ENCODE measurements around the gene SMIM32.
A peak's percentile ranks its signal among the peaks of the same experiment; 100 is the strongest.

The SMIM32 gene

DNA sequence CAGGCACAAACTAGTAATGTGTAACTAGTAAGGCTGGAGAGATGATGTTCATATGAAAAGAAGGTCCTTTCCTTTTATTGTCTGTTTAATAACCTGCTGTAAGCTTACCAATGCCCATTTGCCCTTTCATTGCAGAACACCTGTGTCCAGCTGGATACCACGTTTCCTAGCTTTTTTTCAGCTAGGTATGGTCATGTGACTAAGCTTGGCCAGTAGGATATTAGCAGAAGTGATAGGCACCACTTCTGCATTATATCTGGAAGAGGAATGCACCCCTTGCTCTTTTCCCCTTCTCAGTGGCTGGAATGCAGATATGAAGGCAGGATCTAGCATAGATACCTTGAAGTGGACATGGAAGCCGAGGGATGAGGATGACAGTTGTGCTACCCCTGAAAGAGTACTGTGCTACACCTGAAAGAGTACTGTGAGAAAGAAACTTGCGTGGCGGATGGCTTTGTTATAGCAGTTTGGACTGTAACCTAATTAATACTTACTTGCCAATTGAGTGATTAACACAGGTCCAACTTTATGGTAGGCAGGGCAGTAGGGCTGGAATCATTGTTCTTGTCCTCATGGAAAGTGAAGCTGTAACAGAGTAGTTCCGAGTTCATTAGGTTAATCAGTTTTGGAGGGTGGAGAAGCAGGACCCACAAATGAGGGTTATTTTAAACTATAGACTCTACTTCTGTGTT, 6.8 kb downstream of the SMIM32 start:
- TF ChIP-seq CTCF (IDR thresholded peaks at IDR 0.05; ENCODE audit: extremely low read depth, missing control alignments): no peak
- DNase-seq (ENCODE audit: low spot score): no peak

GRCh38 chr5:136182618-136183017, 10.3 kb downstream of the SMIM32 start:
- DNase-seq (ENCODE audit: low spot score): no peak
- no peak for TF ChIP-seq CTCF (IDR thresholded peaks at IDR 0.05; ENCODE audit: extremely low read depth, missing control alignments)

DNA sequence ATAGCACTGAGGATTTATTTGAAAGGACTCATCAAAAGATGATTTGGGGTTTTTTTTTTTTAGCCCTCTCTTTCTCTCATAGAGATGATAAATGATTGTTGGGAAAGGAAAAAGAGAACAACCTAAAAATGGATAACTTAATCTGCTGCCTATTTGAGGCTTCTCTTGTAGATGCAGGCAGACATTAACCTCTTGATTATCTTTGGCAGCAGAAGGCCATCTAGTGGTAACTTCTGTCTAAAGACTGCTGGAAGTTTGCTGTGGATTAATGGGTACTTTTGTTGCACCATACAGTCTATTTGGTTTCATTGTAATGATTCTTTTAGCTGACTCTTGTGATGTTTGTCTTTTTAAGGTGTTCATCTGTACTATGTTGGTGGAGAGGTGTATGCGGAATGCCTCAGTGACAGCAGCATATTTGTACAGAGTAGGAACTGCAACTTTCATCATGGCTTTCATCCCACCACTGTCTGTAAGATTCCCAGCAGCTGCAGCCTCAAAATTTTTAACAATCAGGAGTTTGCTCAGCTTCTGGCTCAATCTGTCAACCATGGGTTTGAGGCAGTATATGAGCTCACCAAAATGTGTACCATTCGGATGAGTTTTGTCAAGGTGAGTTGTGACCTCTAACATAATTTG, 18.8 kb downstream of the SMIM32 start:
- TF ChIP-seq CTCF (IDR thresholded peaks at IDR 0.05; ENCODE audit: extremely low read depth, missing control alignments): peak; percentile 35
- peak; percentile 52 for DNase-seq (ENCODE audit: low spot score)

DNA sequence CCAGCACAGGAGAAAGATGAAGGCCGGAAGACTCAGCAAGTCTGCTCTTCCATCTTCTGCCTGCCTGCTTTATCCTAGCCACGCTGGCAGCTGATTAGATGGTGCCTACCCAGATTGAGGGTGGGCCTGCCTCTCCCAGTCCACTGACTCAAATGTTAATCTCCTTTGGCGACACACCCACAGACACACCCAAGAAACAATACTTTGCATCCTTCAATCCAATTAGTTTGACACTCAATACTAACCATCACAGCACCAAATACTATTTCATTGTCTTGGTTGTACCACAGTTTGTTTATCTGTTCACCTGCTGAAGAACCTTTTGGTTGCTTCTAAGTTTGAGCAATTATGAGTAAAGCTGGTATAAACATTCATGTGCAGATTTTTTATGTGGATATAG, 23.7 kb downstream of the SMIM32 start:
- no peak for DNase-seq (ENCODE audit: low spot score)
- TF ChIP-seq CTCF (IDR thresholded peaks at IDR 0.05; ENCODE audit: extremely low read depth, missing control alignments): no peak

GRCh38 chr5:136166909-136167308, 26.1 kb downstream of the SMIM32 start:
- DNase-seq (ENCODE audit: low spot score): no peak
- TF ChIP-seq CTCF (IDR thresholded peaks at IDR 0.05; ENCODE audit: extremely low read depth, missing control alignments): no peak

GRCh38 chr5:136164226-136164625, 28.7 kb downstream of the SMIM32 start:
- no peak for DNase-seq (ENCODE audit: low spot score)
- no peak for TF ChIP-seq CTCF (IDR thresholded peaks at IDR 0.05; ENCODE audit: extremely low read depth, missing control alignments)

DNA sequence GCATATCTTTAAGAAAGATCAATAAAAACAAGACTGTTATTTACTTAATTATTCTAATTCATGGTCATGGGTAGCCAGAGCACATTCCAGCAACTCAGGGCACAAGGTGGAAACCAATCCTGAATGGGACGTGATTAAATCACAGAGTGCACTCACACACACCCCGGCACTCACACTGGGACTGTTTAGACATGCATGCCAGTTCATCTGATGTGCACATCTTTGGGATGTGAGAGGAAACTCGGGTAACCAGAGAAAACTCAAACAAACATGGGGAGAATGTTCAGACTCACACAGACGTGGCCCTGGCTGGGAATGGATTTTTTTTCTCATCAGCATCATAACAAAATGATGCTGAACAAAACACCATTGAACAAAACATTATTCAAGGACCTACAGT, 31.0 kb downstream of the SMIM32 start:
- DNase-seq (ENCODE audit: low spot score): no peak
- TF ChIP-seq CTCF (IDR thresholded peaks at IDR 0.05; ENCODE audit: extremely low read depth, missing control alignments): no peak

Data from GM20000 (cell line).